GM12878 (cell line): Measurements from ENCODE around the gene UQCR11. TPM values are rescaled to one million over a fixed set of nuclear protein-coding genes. Genes with fewer than 3 reads are reported as not detected.

Source experiments
- ATAC-seq: fragments of 200-7000 bp; cut with Tn5 transposase; 3 replicates; pipeline ENCODE4 v1.9.1; 2020; ENCODE audit warnings: mild to moderate bottlenecking, moderate library complexity
- BruUV-seq: library from RNA; stranded (reverse); fragments of 400-500 nt; replicated peaks from 2 replicates; lab custom pipeline; 2021; lab: Mats Ljungman, UMichigan
- CTCF ChIA-PET: fragments of 300-600 bp; sonication (Branson Sonifier 250); formaldehyde crosslinking; extraction: SDS; loops from one replicate; lab custom pipeline; 2021; ENCODE audit warnings: inconsistent platforms; lab: Yijun Ruan, JAX
- POLR2A ChIA-PET: fragments of 350-600 bp; formaldehyde crosslinking; extraction: SDS; loops from one replicate; lab custom pipeline; 2021; ENCODE audit warnings: inconsistent platforms; lab: Charles Lee
- RAD21 ChIA-PET: fragments of 300-600 bp; sonication (Branson Sonifier 250); formaldehyde crosslinking; loops from one replicate; lab custom pipeline; 2023; ENCODE audit warnings: antibody characterized with exemption; ENCODE audit not compliant: unreplicated experiment; lab: Charles Lee
- SMC1A ChIA-PET: fragments of 300-600 bp; sonication (Branson Sonifier 250); formaldehyde crosslinking; loops from one replicate; lab custom pipeline; 2023; ENCODE audit not compliant: unreplicated experiment, uncharacterized antibody; lab: Charles Lee
- DNase-seq: peaks from one replicate; pipeline ENCODE4 v3.0.0-alpha.2; 2011; ENCODE audit warnings: low read depth, low spot score
- FAIRE-seq: peaks from 3 replicates; lab custom pipeline; 2011; peaks lifted over from hg19 to GRCh38; lab: Jason Lieb, UNC
- H2AFZ ChIP-seq: 2 replicates; pipeline ENCODE4 v1.6.0; 2011; ENCODE audit warnings: low read depth, low read length, control low read depth; ENCODE audit not compliant: control insufficient read depth
- H3K27ac ChIP-seq: 2 replicates; pipeline ENCODE4 v1.5.1; 2011; ENCODE audit warnings: control low read depth; ENCODE audit not compliant: control insufficient read depth, insufficient read depth
- H3K27me3 ChIP-seq, 2 experiments: replicated peaks in 1 of 2; 2 replicates each; pipeline versions ENCODE4 v1.6.0 to v1.6.1; 2011; ENCODE audit warnings: low read length in 1 of 2; ENCODE audit not compliant: control insufficient read depth in 2 of 2, insufficient read depth in 2 of 2
- H3K36me3 ChIP-seq, 2 experiments: 2 replicates each; pipeline ENCODE4 v1.5.1; 2011; ENCODE audit warnings: low read length in 1 of 2; ENCODE audit not compliant: control insufficient read depth in 2 of 2, insufficient read depth in 2 of 2
- H3K4me1 ChIP-seq: 2 replicates; pipeline ENCODE4 v1.6.1; 2011; ENCODE audit warnings: mild to moderate bottlenecking, low read length, moderate library complexity, mixed read lengths; ENCODE audit not compliant: control insufficient read depth, insufficient read depth
- H3K4me2 ChIP-seq: 2 replicates; pipeline ENCODE4 v1.6.0; 2011; ENCODE audit warnings: control low read depth; ENCODE audit not compliant: control insufficient read depth, insufficient read depth
- H3K4me3 ChIP-seq: fragments of 200-600 bp; sonication (generic); 2 replicates; pipeline ENCODE4 v1.5.1; 2016
- H3K79me2 ChIP-seq: 2 replicates; pipeline ENCODE4 v1.6.0; 2011; ENCODE audit warnings: low read length; ENCODE audit not compliant: control insufficient read depth, insufficient read depth
- H3K9ac ChIP-seq: 2 replicates; pipeline ENCODE4 v1.8.0; 2011; ENCODE audit warnings: low read length, control low read depth, mixed read lengths; ENCODE audit not compliant: control insufficient read depth, insufficient read depth
- H3K9me3 ChIP-seq: replicated peaks from 3 replicates; pipeline ENCODE4 v1.5.1; 2011; ENCODE audit warnings: mild to moderate bottlenecking, low read length; ENCODE audit not compliant: control insufficient read depth, insufficient read depth
- H4K20me1 ChIP-seq: 2 replicates; pipeline ENCODE4 v1.6.0; 2011; ENCODE audit not compliant: control insufficient read depth, insufficient read depth
- IRF4 ChIP-seq: IDR thresholded peaks from 2 replicates; pipeline ENCODE4 v1.6.1; 2011; ENCODE audit warnings: low read depth, low read length
- MTA2 ChIP-seq: fragments of 450-650 bp; IDR thresholded peaks from 2 replicates; pipeline ENCODE4 v1.6.1; 2016; ENCODE audit warnings: low read depth, mild to moderate bottlenecking, moderate library complexity
- NFYB ChIP-seq: IDR thresholded peaks from 2 replicates; pipeline ENCODE4 v1.6.1; 2011; ENCODE audit warnings: low read depth, mild to moderate bottlenecking, low read length, improper control_type of control experiment, moderate library complexity; ENCODE audit not compliant: insufficient read depth
- POLR2A ChIP-seq: IDR thresholded peaks from 2 replicates; pipeline ENCODE4 v1.6.1; 2011; ENCODE audit warnings: low read depth, mild to moderate bottlenecking, low read length
- TARDBP ChIP-seq: IDR thresholded peaks from 2 replicates; pipeline ENCODE4 v1.6.1; 2016; ENCODE audit warnings: borderline replicate concordance
- ZNF384 ChIP-seq: IDR thresholded peaks from 2 replicates; pipeline ENCODE4 v1.6.1; 2012; ENCODE audit warnings: low read depth, mild to moderate bottlenecking, low read length, improper control_type of control experiment, borderline replicate concordance
- WGBS: methylation state at CpG from one replicate; pipeline ENCODE4 v1.1.6; 2016; ENCODE audit warnings: low lambda C conversion rate; ENCODE audit not compliant: insufficient replicate concordance, insufficient coverage; ENCODE audit errors: missing lambda C conversion rate; 5-methylcytosine and 5-hydroxymethylcytosine counted together
- in situ Hi-C: fragments of 300-500 bp; cut with MboI; formaldehyde crosslinking; loops from 9 replicates; pipeline ENCODE4 v1.14.3; 2018; ENCODE audit warnings: mixed read lengths
- intact Hi-C: fragments of 100-400 bp; cut with micrococcal nuclease; formaldehyde crosslinking; loops from one replicate; pipeline ENCODE4 v1.14.2; 2022; ENCODE audit not compliant: unreplicated experiment
- polyA plus RNA-seq, 11 experiments: library from polyadenylated mRNA; depleted of rRNA in 4 of 11; unstranded in 6 of 11; stranded (reverse) in 5 of 11; fragments of >200 nt; fragmentation: Nextera tagmentation in 4 of 11; fragmentation: Illumina TruSeq in 1 of 11; extraction: Ambion mirVana in 4 of 11; extraction: Trizol in 1 of 11; gene quantifications; 1 replicate in 1 of 11; 2 replicates in 10 of 11; pipeline versions ENCODE4 v1.2.1 to v1.2.3, GENCODE V29; 2011 to 2016; ENCODE audit warnings: inconsistent platforms in 2 of 11, missing spikeins in 2 of 11, low read depth in 1 of 11
- total RNA-seq, 4 experiments: library from RNA; depleted of rRNA in 3 of 4; stranded (reverse); fragments of >200 nt in 3 of 4; fragmentation: Illumina TruSeq in 1 of 4; extraction: Trizol in 1 of 4; gene quantifications; 2 replicates each; pipeline versions ENCODE4 v1.2.1 to v1.2.3, GENCODE V29; 2013 to 2021
- TF ChIP-seq, protein P1 (sequence below): IDR thresholded peaks from 2 replicates; pipeline ENCODE4 v1.6.1; 2012; ENCODE audit warnings: improper control_type of control experiment, low read depth, low read length; ENCODE audit not compliant: insufficient replicate concordance
- TF ChIP-seq, protein P2 (sequence below): IDR thresholded peaks from 2 replicates; pipeline ENCODE4 v1.6.1; 2012; ENCODE audit warnings: low read length, inconsistent platforms
- TF ChIP-seq, protein P3 (sequence below): IDR thresholded peaks from 2 replicates; pipeline ENCODE4 v1.6.1; 2011; ENCODE audit warnings: borderline replicate concordance, low read depth, mild to moderate bottlenecking, moderate library complexity, mixed read lengths, low read length; ENCODE audit not compliant: insufficient read depth; ENCODE audit errors: extremely low read length

The UQCR11 gene
- total and polyA plus RNA-seq, 10 of the 15 experiments (the other 5 are each of a cell fraction or from before 2014, with no cell fraction given): 28.6 to 586 (median 193) TPM

DNA sequence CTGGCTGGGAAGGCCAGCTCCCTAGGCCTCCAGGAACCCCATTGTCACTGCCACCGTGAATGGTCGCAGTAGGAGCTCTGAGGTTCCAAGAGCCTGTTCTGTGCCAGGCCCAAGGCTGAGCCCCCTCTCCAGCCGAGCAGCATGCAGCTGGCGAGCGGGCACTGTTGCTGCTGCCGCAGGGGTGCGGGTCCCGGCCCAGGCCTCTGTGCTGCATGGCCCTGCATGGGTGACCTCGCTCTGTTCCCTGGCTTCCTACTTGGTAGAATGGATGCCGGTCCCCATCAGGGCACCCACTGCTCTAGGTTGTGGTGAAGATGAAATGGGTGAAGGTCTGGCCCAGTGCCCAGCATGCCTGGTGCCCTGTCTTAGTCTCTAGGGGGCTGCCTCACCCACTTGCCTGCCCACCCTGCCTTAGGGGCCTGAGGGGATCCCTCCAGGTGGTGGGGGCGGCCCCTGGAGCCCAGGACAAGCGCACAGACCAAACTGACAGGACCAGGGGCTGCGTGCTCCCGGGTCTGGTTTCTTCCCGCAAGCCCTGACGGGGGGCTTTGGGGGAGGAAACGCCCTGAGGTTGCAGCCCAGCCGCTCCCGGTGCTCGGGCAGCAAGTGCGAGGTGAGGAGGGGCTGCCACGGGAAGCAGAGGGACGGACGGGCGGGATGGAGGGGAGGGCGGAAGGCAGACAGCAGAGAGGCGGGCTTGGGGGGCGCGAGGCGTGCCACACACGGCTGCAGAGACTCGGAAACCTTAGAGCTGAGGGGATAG is 8.7 kb upstream of the UQCR11 start:
- 96% methylated on average over 16 of the region's 32 CpGs for WGBS
- Histone ChIP-seq H3K27me3 (no peaks in the 10 kb centered on the region), H3K4me3 (no peak overlapping the region), H4K20me1 (no peaks in the 10 kb centered on the region), H3K4me1 (no peaks in the 10 kb centered on the region), H3K79me2 (no peaks in the 10 kb centered on the region), H2AFZ (no peak overlapping the region), H3K4me2 (no peak overlapping the region), H3K9ac (no peak overlapping the region), H3K9me3 (no peaks in the 10 kb centered on the region), H3K36me3 (peaks cover 21 to 57% of the 10 kb centered on the region in 2 experiments), H3K27ac (no peak overlapping the region)
- ChIA-PET POLR2A (no interaction called here), CTCF (no interaction called here), SMC1A (no interaction called here), RAD21 (no interaction called here)
- no peak for DNase-seq
- TF ChIP-seq IRF4 (no peak), POLR2A (peak; percentile 61)
- intact Hi-C loops: no loop called here
- no TSS peak for BruUV-seq
- in situ Hi-C loops: no loop called here
- no peak for FAIRE-seq
- no peak for ATAC-seq

DNA sequence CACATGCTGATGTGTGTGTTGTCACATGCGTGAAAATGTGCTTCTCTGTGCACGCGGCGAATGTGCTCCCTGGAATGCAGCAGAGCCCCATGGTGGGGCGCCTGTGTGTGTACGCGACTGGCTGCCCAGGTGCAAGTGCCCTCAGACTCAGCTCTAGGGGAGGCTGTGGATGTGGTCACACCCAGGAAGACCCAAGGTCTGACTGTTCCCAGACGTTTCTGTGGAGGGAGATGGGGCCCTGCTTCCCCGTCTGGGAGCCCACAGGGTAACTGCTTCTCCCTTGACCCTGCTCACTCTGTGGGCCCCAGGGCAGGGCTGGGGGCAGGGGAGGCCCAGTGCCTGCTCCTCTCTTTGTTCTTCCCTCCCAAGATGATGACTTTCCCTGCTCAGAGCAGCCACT is 7.9 kb upstream of the UQCR11 start:
- H3K36me3 ChIP-seq: peaks cover 15 to 51% of the 10 kb centered on the region in 2 experiments
- ATAC-seq (no peak), DNase-seq (no peak), FAIRE-seq (no peak)
- no peak overlapping the region for H2AFZ ChIP-seq
- no peaks in the 10 kb centered on the region for H3K79me2 ChIP-seq
- in situ Hi-C loops: no loop called here
- ChIA-PET POLR2A (no interaction called here), CTCF (no interaction called here), SMC1A (no interaction called here), RAD21 (no interaction called here)
- no peaks in the 10 kb centered on the region for H3K4me1 ChIP-seq
- H3K27ac ChIP-seq: no peak overlapping the region
- WGBS: 82% methylated on average over 9 of the region's 9 CpGs
- intact Hi-C loops: no loop called here
- H3K9ac ChIP-seq: no peak overlapping the region
- H3K4me2 ChIP-seq: no peak overlapping the region
- H3K4me3 ChIP-seq: no peak overlapping the region
- no peaks in the 10 kb centered on the region for H4K20me1 ChIP-seq
- H3K9me3 ChIP-seq: no peaks in the 10 kb centered on the region
- no TSS peak for BruUV-seq
- H3K27me3 ChIP-seq: no peaks in the 10 kb centered on the region
- no peak for TF ChIP-seq ZNF384
- TF ChIP-seq NFYB: no peak
- TF ChIP-seq TARDBP: no peak
- TF ChIP-seq, protein P1, sequence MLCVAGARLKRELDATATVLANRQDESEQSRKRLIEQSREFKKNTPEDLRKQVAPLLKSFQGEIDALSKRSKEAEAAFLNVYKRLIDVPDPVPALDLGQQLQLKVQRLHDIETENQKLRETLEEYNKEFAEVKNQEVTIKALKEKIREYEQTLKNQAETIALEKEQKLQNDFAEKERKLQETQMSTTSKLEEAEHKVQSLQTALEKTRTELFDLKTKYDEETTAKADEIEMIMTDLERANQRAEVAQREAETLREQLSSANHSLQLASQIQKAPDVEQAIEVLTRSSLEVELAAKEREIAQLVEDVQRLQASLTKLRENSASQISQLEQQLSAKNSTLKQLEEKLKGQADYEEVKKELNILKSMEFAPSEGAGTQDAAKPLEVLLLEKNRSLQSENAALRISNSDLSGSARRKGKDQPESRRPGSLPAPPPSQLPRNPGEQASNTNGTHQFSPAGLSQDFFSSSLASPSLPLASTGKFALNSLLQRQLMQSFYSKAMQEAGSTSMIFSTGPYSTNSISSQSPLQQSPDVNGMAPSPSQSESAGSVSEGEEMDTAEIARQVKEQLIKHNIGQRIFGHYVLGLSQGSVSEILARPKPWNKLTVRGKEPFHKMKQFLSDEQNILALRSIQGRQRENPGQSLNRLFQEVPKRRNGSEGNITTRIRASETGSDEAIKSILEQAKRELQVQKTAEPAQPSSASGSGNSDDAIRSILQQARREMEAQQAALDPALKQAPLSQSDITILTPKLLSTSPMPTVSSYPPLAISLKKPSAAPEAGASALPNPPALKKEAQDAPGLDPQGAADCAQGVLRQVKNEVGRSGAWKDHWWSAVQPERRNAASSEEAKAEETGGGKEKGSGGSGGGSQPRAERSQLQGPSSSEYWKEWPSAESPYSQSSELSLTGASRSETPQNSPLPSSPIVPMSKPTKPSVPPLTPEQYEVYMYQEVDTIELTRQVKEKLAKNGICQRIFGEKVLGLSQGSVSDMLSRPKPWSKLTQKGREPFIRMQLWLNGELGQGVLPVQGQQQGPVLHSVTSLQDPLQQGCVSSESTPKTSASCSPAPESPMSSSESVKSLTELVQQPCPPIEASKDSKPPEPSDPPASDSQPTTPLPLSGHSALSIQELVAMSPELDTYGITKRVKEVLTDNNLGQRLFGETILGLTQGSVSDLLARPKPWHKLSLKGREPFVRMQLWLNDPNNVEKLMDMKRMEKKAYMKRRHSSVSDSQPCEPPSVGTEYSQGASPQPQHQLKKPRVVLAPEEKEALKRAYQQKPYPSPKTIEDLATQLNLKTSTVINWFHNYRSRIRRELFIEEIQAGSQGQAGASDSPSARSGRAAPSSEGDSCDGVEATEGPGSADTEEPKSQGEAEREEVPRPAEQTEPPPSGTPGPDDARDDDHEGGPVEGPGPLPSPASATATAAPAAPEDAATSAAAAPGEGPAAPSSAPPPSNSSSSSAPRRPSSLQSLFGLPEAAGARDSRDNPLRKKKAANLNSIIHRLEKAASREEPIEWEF: no peak
- TF ChIP-seq, protein P2, sequence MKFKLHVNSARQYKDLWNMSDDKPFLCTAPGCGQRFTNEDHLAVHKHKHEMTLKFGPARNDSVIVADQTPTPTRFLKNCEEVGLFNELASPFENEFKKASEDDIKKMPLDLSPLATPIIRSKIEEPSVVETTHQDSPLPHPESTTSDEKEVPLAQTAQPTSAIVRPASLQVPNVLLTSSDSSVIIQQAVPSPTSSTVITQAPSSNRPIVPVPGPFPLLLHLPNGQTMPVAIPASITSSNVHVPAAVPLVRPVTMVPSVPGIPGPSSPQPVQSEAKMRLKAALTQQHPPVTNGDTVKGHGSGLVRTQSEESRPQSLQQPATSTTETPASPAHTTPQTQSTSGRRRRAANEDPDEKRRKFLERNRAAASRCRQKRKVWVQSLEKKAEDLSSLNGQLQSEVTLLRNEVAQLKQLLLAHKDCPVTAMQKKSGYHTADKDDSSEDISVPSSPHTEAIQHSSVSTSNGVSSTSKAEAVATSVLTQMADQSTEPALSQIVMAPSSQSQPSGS: no peak
- TF ChIP-seq, protein P3, sequence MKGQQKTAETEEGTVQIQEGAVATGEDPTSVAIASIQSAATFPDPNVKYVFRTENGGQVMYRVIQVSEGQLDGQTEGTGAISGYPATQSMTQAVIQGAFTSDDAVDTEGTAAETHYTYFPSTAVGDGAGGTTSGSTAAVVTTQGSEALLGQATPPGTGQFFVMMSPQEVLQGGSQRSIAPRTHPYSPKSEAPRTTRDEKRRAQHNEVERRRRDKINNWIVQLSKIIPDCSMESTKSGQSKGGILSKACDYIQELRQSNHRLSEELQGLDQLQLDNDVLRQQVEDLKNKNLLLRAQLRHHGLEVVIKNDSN: no peak
- no peak for TF ChIP-seq MTA2
